Activated CD4-positive, alpha-beta T cell treated with anti-CD3 and anti-CD28 coated beads, Interleukin-2, Interleukin-6, amounts not matched to agents 100 ng/mL and 50 ng/mL, durations not matched to agents 16 hours and 8 hours (primary cell): ENCODE measurements around the gene SLC16A8.
"Not testable (repeated sequence)": the region's sequence is repeated elsewhere in the genome, so short reads cannot be mapped to it uniquely, and the experiment has no call there.

Experiments used
- DNase-seq: peaks from one replicate; pipeline ENCODE4 v3.0.0-alpha.2; 2020

Gene SLC16A8

GRCh38 chr22:38085501-38085900 lies 1.5 kb upstream of the SLC16A8 start:
- no peak for DNase-seq

GRCh38 chr22:38085056-38085455 lies 1.1 kb upstream of the SLC16A8 start:
- DNase-seq: no peak

GRCh38 chr22:38082986-38083710 lies 836 bp downstream of the SLC16A8 start:
- no peak for DNase-seq

- no peak for DNase-seq
Observed at GRCh38 chr22:38081941-38082828, 1.8 kb downstream of the SLC16A8 start.

GRCh38 chr22:38081636-38081940 lies 2.4 kb downstream of the SLC16A8 start:
- DNase-seq: no peak

GRCh38 chr22:38080850-38081635 lies 2.9 kb downstream of the SLC16A8 start:
- peak; percentile 19 for DNase-seq

GRCh38 chr22:38080474-38080849 lies 3.5 kb downstream of the SLC16A8 start:
- no peak for DNase-seq

GRCh38 chr22:38079804-38080203 lies 4.2 kb downstream of the SLC16A8 start:
- no peak for DNase-seq

GRCh38 chr22:38079208-38079607 lies 4.8 kb downstream of the SLC16A8 start:
- not testable (repeated sequence) for DNase-seq

- DNase-seq: no peak
Observed at GRCh38 chr22:38078046-38078840, 5.7 kb downstream of the SLC16A8 start.

GRCh38 chr22:38077595-38077994 lies 6.4 kb downstream of the SLC16A8 start:
- DNase-seq: no peak

- DNase-seq: no peak
Observed at GRCh38 chr22:38077096-38077495, 6.9 kb downstream of the SLC16A8 start.

GRCh38 chr22:38075961-38076360 lies 8.0 kb downstream of the SLC16A8 start:
- no peak for DNase-seq

- DNase-seq: no peak
Observed at GRCh38 chr22:38075105-38075825, 8.7 kb downstream of the SLC16A8 start.

GRCh38 chr22:38074181-38075104 lies 9.5 kb downstream of the SLC16A8 start:
- DNase-seq: no peak

GRCh38 chr22:38073150-38074130 lies 10.5 kb downstream of the SLC16A8 start:
- DNase-seq: no peak

GRCh38 chr22:38072322-38073149 lies 11.4 kb downstream of the SLC16A8 start:
- no peak for DNase-seq
